Left colon (tissue), 2 donors: Measurements from ENCODE around the gene TSPAN16. TPM values are rescaled to one million over a fixed set of nuclear protein-coding genes. Genes with fewer than 3 reads are reported as not detected.
A peak's percentile ranks its signal among the peaks of the same experiment; 100 is the strongest.
"Not testable (repeated sequence)": the region's sequence is repeated elsewhere in the genome, so short reads cannot be mapped to it uniquely, and the experiment has no call there.

Experiments used
- ATAC-seq: fragments of 200-7000 bp; cut with Tn5 transposase; one replicate; pipeline ENCODE4 v1.9.1; 2020; ENCODE audit warnings: mild to moderate bottlenecking, moderate library complexity
- DNase-seq, 2 donors: peaks; one replicate each; pipeline ENCODE4 v3.0.0-alpha.2; 2020
- intact Hi-C, 2 donors: fragments of 100-400 bp; cut with DNase I in 1 of 2; cut with micrococcal nuclease in 1 of 2; formaldehyde crosslinking; loops; one replicate each; pipeline versions ENCODE4 v1.11.2 to v1.14.0; 2022; cut with DNase I, micrococcal nuclease
- total RNA-seq, 2 donors: library from RNA; stranded (reverse); fragmentation: NEBNext Ultra II Directional; extraction: Animal tissue kit (Norgen Biotek cat#: 25700); gene quantifications; one replicate each; pipeline ENCODE4 v1.2.1, GENCODE V29; 2021
- donor health status: DM: no; HTN: no; CAD: no.
- donor health status: DM: yes; HTN: yes; CAD: no.

Gene TSPAN16
- total RNA-seq, 2 donors from 2014 or later, result not detected

DNA sequence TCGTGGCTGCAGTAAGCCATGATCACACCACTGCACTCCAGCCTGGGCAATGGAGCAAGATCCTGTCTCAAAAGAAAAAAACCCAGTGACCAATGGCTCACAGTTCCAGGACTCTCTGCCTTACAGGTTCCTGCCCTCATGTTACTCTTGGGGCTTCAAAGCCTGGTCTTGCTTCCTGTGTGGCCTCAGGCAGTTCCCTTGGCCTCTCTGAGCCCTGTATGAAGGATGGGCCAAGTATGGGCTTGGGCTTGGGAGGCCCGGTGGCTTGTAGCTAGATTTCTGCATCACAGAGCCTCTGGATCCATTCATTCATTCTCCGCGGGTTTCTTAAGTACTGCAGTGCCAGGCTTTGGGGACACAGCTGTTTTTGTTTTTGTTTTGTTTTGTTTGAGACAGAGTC is 780 bp upstream of the TSPAN16 start:
- DNase-seq (no peak), ATAC-seq (no peak)
- intact Hi-C loops, result loop anchor here (10.0 kb wide), 2 partner anchors 150 to 190 kb away; partner anchors contain the start of gene ELAVL3 (in 1 of the 2)

GRCh38 chr19:11296264-11296663 is 304 bp downstream of the TSPAN16 start:
- ATAC-seq (no peak), DNase-seq (no peak)
- intact Hi-C loops, result loop anchor here (10.0 kb wide), 2 partner anchors 149 to 189 kb away; partner anchors contain the start of gene ELAVL3 (in 1 of the 2)

DNA sequence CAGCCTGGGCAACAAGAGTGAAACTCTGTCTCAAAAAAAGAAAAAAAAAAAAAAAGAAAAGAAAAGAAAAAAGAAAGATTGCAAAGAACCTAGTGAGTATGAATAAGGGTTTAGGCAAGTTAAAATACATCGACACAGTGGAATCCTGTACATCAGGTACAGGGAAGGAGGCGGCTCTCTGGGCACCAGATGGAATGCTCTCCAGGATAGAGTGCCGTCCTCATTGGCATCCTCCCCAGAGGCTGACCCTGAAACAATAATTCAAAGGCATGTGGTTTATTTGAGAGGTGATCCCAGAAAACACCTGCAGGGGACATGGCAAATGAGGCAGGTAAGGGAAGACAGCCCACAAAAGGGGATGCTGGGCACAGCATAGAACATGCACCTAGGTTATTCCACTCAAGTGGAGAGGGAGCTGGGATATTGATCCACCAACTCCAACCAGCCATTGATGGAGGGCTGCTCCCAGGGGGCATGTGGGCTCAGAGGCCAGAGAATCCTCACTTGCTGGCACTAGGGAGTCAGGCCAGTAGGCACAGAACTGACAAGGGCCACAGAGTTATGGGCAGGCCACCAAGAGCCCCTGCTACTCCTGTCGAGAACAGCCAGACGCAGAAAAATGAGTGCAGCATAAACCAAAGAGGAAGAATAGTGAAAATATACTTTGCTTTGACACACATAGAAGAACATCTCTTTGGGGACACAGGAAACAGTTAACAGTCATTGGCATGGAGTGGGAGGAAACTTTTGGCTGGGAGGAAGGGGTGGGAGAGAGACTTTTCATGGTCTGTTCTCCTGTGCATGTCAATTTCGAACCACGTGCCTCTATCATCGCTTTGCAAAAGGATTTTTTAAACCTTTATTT is 4.2 kb downstream of the TSPAN16 start:
- no peak for ATAC-seq
- no peak for DNase-seq
- intact Hi-C loops, result loop anchor here (10.0 kb wide), 2 partner anchors 145 to 185 kb away; partner anchors contain the start of gene ELAVL3 (in 1 of the 2)

DNA sequence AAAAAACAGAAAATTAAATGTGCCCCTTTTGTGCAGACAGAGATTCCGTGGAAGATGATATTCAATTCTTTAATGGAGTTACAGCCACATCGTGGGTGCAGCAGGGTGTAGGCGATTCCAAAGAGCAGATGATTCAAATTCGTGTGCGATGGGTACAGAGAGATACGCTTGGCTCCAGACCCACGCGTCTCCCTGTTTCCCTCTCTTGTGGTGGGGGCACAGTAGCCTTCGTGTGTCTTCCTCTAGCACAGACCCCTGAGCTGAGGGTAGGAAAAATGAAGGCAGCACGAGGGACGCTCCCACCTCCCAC is 4.8 kb downstream of the TSPAN16 start:
- intact Hi-C loops, result no loop called here
- DNase-seq (no peak), ATAC-seq (no peak)

- intact Hi-C loops, result no loop called here
- ATAC-seq, result no peak
- no peak for DNase-seq
Measured at GRCh38 chr19:11304936-11305335, 9.0 kb downstream of the TSPAN16 start.

DNA sequence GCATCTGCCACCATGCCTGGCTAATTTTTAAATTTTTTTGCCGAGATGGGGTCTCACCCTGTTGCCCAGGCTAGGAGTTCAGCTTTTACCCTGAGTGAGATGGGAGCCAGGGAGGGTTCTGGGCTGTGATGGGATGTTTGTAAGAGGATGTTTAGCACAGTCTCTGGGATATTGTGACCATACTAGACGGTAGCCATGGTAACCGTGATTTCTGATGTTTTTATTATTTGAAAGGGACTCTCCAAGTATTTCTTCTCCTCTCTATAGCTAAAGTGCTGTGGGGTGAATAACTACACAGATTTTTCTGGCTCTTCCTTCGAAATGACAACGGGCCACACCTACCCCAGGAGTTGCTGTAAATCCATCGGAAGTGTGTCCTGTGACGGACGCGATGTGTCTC is 10.4 kb downstream of the TSPAN16 start:
- ATAC-seq (no peak), DNase-seq (no peak)
- intact Hi-C loops, result no loop called here

GRCh38 chr19:11320278-11320995 is 24.5 kb downstream of the TSPAN16 start:
- ATAC-seq, intact Hi-C loops, DNase-seq: not testable (repeated sequence)

DNA sequence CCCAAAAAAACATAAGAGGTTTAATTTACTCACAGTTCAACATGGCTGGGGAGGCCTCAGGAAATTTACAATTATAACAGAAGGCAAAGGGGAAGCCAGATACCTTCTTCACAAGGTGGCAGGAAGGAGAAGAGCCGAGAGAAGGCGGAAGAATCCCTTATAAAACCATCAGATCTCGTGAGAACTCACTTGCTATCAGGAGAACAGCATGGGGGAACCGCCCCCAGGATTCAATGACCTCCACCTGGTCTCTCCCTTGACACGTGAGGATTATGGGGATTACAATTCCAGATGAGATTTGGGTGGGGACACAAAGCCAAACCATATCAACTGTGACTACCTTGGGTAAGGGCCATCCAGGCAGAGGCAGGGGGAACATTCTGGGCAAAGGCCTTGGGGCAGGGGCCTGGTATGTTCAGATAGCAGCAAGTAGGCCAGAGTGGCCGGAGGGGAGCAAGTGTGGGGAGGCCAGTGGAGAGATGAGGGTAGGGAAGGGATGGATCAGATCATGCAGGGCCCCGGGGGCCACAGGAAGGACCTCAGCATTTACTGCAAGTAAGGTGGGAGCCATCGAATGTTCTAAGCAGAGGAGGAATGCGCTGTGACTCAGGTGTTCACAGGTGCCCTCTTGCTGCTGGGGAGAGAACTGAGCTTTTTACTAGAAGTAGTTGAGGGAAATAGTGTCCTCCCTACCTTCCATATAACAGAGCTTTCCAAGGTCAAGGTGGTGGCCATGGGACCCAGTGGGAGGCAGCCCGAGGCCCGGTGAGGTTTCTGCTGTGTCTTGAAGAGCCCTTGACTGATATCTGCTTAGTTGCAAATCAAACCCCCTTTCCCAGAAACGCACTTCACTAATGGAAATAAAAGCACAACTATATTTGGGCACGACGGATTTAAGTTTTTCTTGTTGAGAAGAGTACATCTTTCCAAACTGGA is 25.5 kb downstream of the TSPAN16 start:
- intact Hi-C loops, result no loop called here
- ATAC-seq (no peak), DNase-seq (no peak)

DNA sequence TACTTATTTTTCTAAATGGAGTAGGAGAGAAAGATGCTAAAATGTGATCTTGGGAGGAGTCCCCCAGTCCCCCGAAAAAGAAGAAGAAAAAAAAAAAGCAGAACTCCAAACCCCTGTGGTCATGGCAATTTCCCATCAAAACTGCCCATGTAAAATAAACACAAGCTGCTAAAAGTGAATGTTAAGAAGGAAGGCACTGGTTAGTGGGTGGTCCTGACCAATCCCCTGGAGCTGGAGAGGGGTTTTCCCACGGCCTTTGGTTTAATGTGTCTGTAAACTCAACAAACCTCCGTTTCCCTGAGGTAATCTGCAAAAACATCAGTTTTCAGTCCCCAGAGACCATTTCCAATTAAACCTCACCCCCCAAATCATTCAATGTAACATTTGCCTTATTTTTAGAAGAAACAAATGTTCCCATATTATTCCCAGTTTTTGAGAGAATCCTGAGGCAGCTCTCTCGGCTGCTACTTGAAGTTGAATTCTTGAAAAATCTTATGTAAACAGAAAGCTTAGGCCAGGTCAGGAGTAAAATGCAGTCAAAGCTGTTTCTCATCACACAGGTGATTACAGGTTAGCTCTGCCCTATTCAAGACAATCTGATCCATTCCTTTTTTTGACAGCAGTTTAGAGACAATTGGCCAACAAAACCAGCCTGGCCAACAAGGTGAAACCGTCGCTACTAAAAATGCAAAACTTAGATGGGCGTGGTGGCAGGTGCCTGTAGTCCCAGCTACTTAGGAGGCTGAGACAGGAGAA is 26.5 kb downstream of the TSPAN16 start:
- ATAC-seq (no peak), DNase-seq (no peak)
- intact Hi-C loops, result no loop called here

DNA sequence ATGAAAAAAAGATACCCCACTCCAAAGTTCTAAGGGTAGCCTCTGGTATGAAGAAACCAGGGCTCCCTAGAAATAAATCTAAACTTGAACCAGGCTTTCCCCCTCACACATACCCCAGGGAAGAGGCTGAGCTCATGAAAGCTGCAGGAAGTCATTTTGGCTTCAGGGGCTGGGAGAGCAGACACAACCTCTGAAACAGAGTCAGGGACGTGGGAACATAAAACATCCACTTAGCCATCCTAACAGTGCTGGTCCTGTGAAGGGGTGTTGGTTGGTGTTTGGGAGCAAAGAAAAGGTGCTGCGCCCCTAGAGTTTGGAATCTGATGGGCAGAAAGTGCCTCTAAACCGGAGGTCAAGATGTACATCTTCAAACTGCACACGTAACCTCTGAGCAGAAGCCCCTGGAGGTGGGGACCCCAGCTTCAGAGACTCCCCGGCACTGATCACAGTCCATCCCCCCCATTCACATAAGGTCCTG is 27.7 kb downstream of the TSPAN16 start:
- intact Hi-C loops, result no loop called here
- no peak for DNase-seq
- ATAC-seq, result no peak

DNA sequence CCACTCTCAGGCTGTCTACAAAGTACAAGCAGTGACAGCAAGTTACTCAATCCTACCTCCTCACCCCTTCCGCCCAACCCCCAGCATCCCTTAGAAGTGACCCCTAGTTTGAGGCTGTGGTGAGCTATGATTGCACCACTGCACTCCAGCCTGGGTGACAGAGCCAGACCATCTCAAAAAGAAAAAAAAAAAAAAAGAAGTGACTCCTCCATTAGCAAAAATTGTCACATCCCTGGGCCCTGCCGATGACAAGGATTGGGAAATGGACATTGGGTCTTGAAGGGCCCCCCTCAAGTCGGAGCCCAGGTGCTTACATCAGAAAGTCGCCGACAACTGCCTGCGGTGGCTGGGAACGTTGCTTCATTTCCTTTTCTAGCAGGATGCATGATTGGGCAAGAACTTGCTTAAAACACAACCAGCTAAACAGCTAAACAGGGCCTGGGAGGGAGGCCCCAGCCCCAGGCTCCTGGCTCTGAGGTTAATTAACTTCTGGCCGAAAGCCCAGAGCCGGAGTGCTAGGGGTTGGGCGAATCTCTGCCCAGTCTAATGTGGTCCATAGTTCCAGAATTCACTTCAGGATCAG is 28.2 kb downstream of the TSPAN16 start:
- intact Hi-C loops, result no loop called here
- peak; percentile 89 for ATAC-seq
- DNase-seq, result peak; percentile 68 to 72

DNA sequence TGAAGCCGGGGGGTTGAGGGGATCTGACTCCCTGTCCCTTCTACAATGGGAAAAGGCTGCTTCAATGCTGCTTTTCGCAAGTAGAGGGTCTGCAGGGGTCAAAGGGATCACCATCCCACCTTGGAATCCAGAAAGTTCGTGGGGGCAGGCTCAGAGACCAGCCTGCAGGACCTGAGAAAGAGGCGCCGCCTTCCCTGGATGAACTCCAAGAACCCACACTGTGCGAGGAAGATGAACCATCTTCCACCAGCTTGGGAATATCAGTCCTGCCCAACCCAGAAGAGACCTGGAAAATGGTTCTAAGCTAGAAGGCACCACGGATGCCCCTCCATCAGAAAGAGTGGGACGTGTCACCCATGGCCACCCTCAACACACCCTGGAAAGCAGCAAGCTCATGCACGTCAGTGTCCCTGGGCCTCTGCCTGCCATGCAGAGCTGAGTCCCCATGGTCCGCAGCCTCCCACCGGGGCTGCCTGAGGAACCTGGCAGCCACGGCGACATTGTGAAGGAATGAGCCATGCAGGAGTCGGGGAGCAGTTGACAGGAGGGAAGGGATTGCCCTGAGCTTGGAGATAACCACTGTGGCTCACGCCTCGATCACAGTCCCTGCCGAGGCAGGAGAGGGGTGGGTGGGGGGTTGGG is 28.9 kb downstream of the TSPAN16 start:
- intact Hi-C loops, result no loop called here
- DNase-seq (no peak), ATAC-seq (peak; percentile 9)

GRCh38 chr19:11325544-11325943 is 29.6 kb downstream of the TSPAN16 start:
- ATAC-seq, result no peak
- intact Hi-C loops, result no loop called here

GRCh38 chr19:11330127-11330526 is 34.2 kb downstream of the TSPAN16 start:
- intact Hi-C loops, result no loop called here
- ATAC-seq (no peak), DNase-seq (no peak)

More at GRCh38 chr19:11325544-11325943, 29.6 kb downstream of the TSPAN16 start:
- no peak for DNase-seq

DNA sequence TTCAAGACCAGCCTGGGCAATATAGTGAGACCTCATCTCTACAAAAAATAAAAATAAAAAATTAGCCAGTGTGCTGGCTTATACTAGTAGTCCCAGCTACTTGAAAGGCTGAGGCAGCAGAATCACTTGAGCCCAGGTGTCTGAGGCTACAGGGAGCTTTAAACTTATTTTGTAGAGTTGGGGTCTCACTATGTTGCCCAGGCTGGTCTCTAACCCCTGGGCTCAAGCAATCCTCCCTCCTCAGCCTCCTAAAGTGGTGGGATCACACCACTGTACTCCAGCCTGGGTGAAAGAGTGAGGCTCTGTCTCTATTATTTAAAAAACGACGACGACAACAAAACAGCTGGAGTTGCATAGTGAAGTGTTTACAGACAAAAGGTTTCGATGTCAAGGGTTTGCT is 35.5 kb downstream of the TSPAN16 start:
- no peak for ATAC-seq
- DNase-seq, result no peak
- intact Hi-C loops, result no loop called here

DNA sequence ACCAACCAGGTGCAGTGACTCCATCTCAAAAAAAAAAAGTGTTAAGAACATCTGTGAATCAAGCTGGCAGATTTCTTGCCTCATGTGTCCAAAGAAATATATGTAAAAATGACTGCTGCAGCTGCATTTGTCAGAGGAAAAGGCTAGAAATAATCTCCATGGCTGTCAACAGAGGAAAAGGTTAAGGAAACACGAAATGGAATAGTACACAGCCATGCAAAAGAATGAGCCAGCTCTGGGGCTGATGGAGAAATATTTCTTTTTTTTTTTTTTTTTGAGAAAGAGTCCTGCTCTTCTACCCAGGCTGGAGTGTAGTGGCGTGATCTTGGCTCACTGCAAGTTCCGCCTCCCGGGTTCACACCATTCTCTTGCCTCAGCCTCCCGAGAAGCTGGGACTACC is 36.9 kb downstream of the TSPAN16 start:
- ATAC-seq, result no peak
- intact Hi-C loops, result no loop called here
- DNase-seq, result no peak

DNA sequence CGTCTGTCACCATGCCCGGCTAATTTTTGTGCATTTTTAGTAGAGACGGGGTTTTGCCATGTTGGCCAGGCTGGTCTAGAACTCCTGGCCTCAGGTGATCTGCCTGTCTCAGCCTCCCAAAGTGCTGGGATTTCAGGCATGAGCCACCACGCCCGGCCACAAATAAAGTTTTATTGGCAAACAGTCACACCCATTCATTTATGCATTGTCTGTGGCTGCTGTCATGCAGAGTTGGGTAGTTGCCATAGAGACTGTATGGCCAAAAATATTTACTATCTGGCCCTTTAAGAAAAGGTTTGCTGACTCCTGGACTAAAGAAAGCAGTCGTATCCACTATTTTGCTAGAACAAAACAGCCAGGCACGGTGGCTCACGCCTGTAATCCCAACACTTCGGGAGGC is 37.9 kb downstream of the TSPAN16 start:
- DNase-seq, intact Hi-C loops: not testable (repeated sequence)
- peak; percentile 45 for ATAC-seq
